Measurements from ENCODE around the gene TCOF1. TPM values are rescaled to one million over a fixed set of nuclear protein-coding genes. Genes with fewer than 3 reads are reported as not detected.

TCOF1 gene
- total and polyA plus RNA-seq, 2 of the 8 experiments (the other 6 are each of a cell fraction or from before 2014, with no cell fraction given) = 35.9 to 170 TPM

GRCh38 chr5:150441813-150442698 is 84.6 kb downstream of the TCOF1 start (continued):
- TF ChIP-seq GTF2F1 (IDR thresholded peaks at IDR 0.05; ENCODE audit: borderline replicate concordance, low read depth, low read length) = no peak
